H1 (cell line): ENCODE results near the gene FBLIM1. TPM values are rescaled to one million over a fixed set of nuclear protein-coding genes. Genes with fewer than 3 reads are reported as not detected.

ENCODE experiments used
- CTCF ChIA-PET: fragments of 300-600 bp; sonication (Branson Sonifier 250); formaldehyde crosslinking; loops from one replicate; lab custom pipeline; 2021; ENCODE audit not compliant: partially characterized antibody; lab: Charles Lee
- POLR2A ChIA-PET: fragments of 300-600 bp; sonication (Branson Sonifier 250); formaldehyde crosslinking; loops from one replicate; lab custom pipeline; 2021; ENCODE audit warnings: inconsistent platforms; ENCODE audit not compliant: partially characterized antibody; lab: Charles Lee
- DNase-seq, 2 experiments: peaks; one replicate each; pipeline versions ENCODE4 v3.0.0 to v3.0.0-alpha.2; 2010 to 2022; ENCODE audit warnings: low spot score in 2 of 2, low read depth in 1 of 2, mixed read lengths in 1 of 2
- FAIRE-seq: peaks from 2 replicates; lab custom pipeline; 2011; peaks lifted over from hg19 to GRCh38; lab: Jason Lieb, UNC
- H2AFZ ChIP-seq: 2 replicates; pipeline ENCODE4 v1.8.1; 2012; ENCODE audit warnings: low read length, inconsistent platforms
- H2AK5ac ChIP-seq: 2 replicates; pipeline ENCODE4 v1.6.1; 2013; ENCODE audit warnings: low read depth, low read length
- H2BK120ac ChIP-seq: replicated peaks from 2 replicates; pipeline ENCODE3; 2013; ENCODE audit warnings: low read depth, low read length, inconsistent platforms
- H2BK12ac ChIP-seq: 2 replicates; pipeline ENCODE4 v1.6.1; 2013; ENCODE audit warnings: low read depth, low read length
- H2BK15ac ChIP-seq: 2 replicates; pipeline ENCODE4 v1.6.1; 2013; ENCODE audit warnings: low read length
- H2BK20ac ChIP-seq: 2 replicates; pipeline ENCODE4 v1.6.1; 2013; ENCODE audit warnings: low read length
- H2BK5ac ChIP-seq: 2 replicates; pipeline ENCODE4 v1.6.1; 2013; ENCODE audit warnings: low read depth, low read length
- H3K14ac ChIP-seq: 2 replicates; pipeline ENCODE4 v1.6.1; 2013; ENCODE audit warnings: inconsistent platforms; ENCODE audit not compliant: insufficient read length
- H3K18ac ChIP-seq: 2 replicates; pipeline ENCODE4 v1.6.1; 2013; ENCODE audit warnings: low read length; ENCODE audit errors: extremely low read depth
- H3K23ac ChIP-seq: 2 replicates; pipeline ENCODE4 v1.6.1; 2013; ENCODE audit warnings: inconsistent platforms; ENCODE audit not compliant: insufficient read length
- H3K23me2 ChIP-seq: 2 replicates; pipeline ENCODE4 v1.6.1; 2013; ENCODE audit warnings: low read depth, low read length
- H3K27ac ChIP-seq: 2 replicates; pipeline ENCODE4 v1.6.1; 2011; ENCODE audit warnings: low read depth, low read length, inconsistent platforms
- H3K27me3 ChIP-seq, 4 experiments: replicated peaks in 1 of 4; 1 replicate in 1 of 4; 2 replicates in 3 of 4; pipeline versions ENCODE4 v1.6.1 to v1.8.1; 2011 to 2013; ENCODE audit warnings: low read length in 3 of 4, mild to moderate bottlenecking in 3 of 4, inconsistent platforms in 2 of 4, mixed read lengths in 2 of 4, moderate library complexity in 1 of 4; ENCODE audit not compliant: control insufficient read depth in 3 of 4, insufficient read depth in 3 of 4; ENCODE audit errors: extremely low read depth in 1 of 4
- H3K36me3 ChIP-seq, 4 experiments: 2 replicates each; pipeline versions ENCODE4 v1.6.1 to v1.8.1; 2011 to 2013; ENCODE audit warnings: mild to moderate bottlenecking in 4 of 4, low read length in 3 of 4, moderate library complexity in 2 of 4, control low read depth in 1 of 4, inconsistent platforms in 1 of 4; ENCODE audit not compliant: insufficient read depth in 4 of 4, control insufficient read depth in 2 of 4
- H3K4ac ChIP-seq: replicated peaks from 2 replicates; pipeline ENCODE3; 2013; ENCODE audit warnings: low read length, low read depth, mixed read lengths, inconsistent platforms; ENCODE audit not compliant: insufficient read length
- H3K4me1 ChIP-seq, 4 experiments: replicated peaks in 1 of 4; 1 replicate in 1 of 4; 2 replicates in 3 of 4; pipeline versions ENCODE4 v1.6.1 to v1.8.1; 2011 to 2013; ENCODE audit warnings: low read length in 3 of 4, inconsistent platforms in 2 of 4, mixed read lengths in 1 of 4; ENCODE audit not compliant: insufficient read depth in 4 of 4, control insufficient read depth in 3 of 4
- H3K4me2 ChIP-seq, 2 experiments: 2 replicates each; pipeline versions ENCODE4 v1.6.1 to v1.8.1; 2011 to 2013; ENCODE audit warnings: low read depth in 2 of 2, low read length in 2 of 2, control low read depth in 1 of 2, inconsistent platforms in 1 of 2, mild to moderate bottlenecking in 1 of 2; ENCODE audit not compliant: insufficient read depth in 1 of 2
- H3K4me3 ChIP-seq, 4 experiments: fragments of 200-600, 300-600 bp in 1 of 4; sonication (generic), shearing (Covaris generic), sonication (Bioruptor Twin) in 1 of 4; 2 replicates each; pipeline versions ENCODE4 v1.5.1 to v1.8.1; 2011 to 2016; ENCODE audit warnings: low read length in 4 of 4, low read depth in 3 of 4, control low read depth in 2 of 4, inconsistent platforms in 2 of 4, mild to moderate bottlenecking in 2 of 4, mixed read lengths in 1 of 4, moderate library complexity in 1 of 4; ENCODE audit not compliant: insufficient read depth in 2 of 4; ENCODE audit errors: extremely low read depth in 1 of 4
- H3K56ac ChIP-seq: replicated peaks from 2 replicates; pipeline ENCODE3; 2013; ENCODE audit warnings: low read depth, mild to moderate bottlenecking, mixed read lengths, low read length, inconsistent platforms; ENCODE audit not compliant: insufficient read length
- H3K79me1 ChIP-seq: 2 replicates; pipeline ENCODE4 v1.6.1; 2013; ENCODE audit warnings: low read depth, low read length, control low read depth
- H3K79me2 ChIP-seq, 2 experiments: 2 replicates each; pipeline versions ENCODE4 v1.6.1 to v1.8.1; 2012 to 2013; ENCODE audit warnings: low read length in 2 of 2, mild to moderate bottlenecking in 2 of 2, inconsistent platforms in 1 of 2; ENCODE audit not compliant: insufficient read depth in 2 of 2, control insufficient read depth in 1 of 2
- H3K9ac ChIP-seq, 4 experiments: replicated peaks in 1 of 4; 1 replicate in 1 of 4; 2 replicates in 3 of 4; pipeline versions ENCODE4 v1.6.1 to v1.8.1; 2011 to 2013; ENCODE audit warnings: low read depth in 3 of 4, low read length in 3 of 4, control low read depth in 2 of 4, mild to moderate bottlenecking in 2 of 4, moderate library complexity in 2 of 4, inconsistent platforms in 1 of 4; ENCODE audit errors: extremely low read depth in 1 of 4
- H3K9me3 ChIP-seq, 2 experiments: 2 replicates each; pipeline versions ENCODE4 v1.6.1 to v1.8.1; 2012 to 2013; ENCODE audit warnings: mild to moderate bottlenecking in 2 of 2, moderate library complexity in 2 of 2, control low read depth in 1 of 2, inconsistent platforms in 1 of 2, low read depth in 1 of 2, low read length in 1 of 2, mixed read lengths in 1 of 2; ENCODE audit not compliant: insufficient read depth in 2 of 2
- H4K20me1 ChIP-seq, 2 experiments: replicated peaks in 1 of 2; 2 replicates each; pipeline versions ENCODE3 to v1.8.1; 2011 to 2013; ENCODE audit warnings: inconsistent platforms in 2 of 2, low read length in 2 of 2, mild to moderate bottlenecking in 1 of 2; ENCODE audit not compliant: insufficient read depth in 2 of 2, control insufficient read depth in 1 of 2
- H4K5ac ChIP-seq: 2 replicates; pipeline ENCODE4 v1.6.1; 2013; ENCODE audit warnings: low read length, low read depth, mixed read lengths, inconsistent platforms; ENCODE audit not compliant: insufficient read length
- H4K8ac ChIP-seq: 2 replicates; pipeline ENCODE4 v1.8.0; 2013; ENCODE audit warnings: mild to moderate bottlenecking, moderate library complexity, low read length, inconsistent platforms; ENCODE audit not compliant: insufficient read depth; ENCODE audit errors: extremely low read depth
- H4K91ac ChIP-seq: replicated peaks from 2 replicates; pipeline ENCODE3; 2013; ENCODE audit warnings: low read length, mixed read lengths, inconsistent platforms; ENCODE audit not compliant: insufficient read length
- EP300 ChIP-seq, 2 experiments: IDR thresholded peaks; 1 replicate in 1 of 2; 2 replicates in 1 of 2; pipeline ENCODE4 v1.6.1; 2011 to 2012; ENCODE audit warnings: low read depth in 2 of 2, low read length in 2 of 2, mild to moderate bottlenecking in 2 of 2, borderline replicate concordance in 1 of 2, inconsistent platforms in 1 of 2, moderate library complexity in 1 of 2
- EZH2 ChIP-seq: fragments of 200-600 bp; sonication (generic); IDR thresholded peaks from 2 replicates; pipeline ENCODE4 v1.7.1; 2012; ENCODE audit warnings: low read depth, mild to moderate bottlenecking, moderate library complexity, low read length, inconsistent platforms; ENCODE audit not compliant: severe bottlenecking
- GABPA ChIP-seq: IDR thresholded peaks from 2 replicates; pipeline ENCODE4 v1.6.1; 2011; ENCODE audit warnings: mild to moderate bottlenecking, low read length, moderate library complexity, borderline replicate concordance; ENCODE audit not compliant: insufficient read depth
- HDAC6 ChIP-seq: IDR thresholded peaks from one replicate; pipeline ENCODE4 v1.7.1; 2012; ENCODE audit warnings: low read depth, mild to moderate bottlenecking, inconsistent platforms, low read length, moderate library complexity
- MAFK ChIP-seq: IDR thresholded peaks from 2 replicates; pipeline ENCODE4 v1.6.1; 2012; ENCODE audit warnings: low read depth, mild to moderate bottlenecking, improper control_type of control experiment, low read length
- RBBP5 ChIP-seq: IDR thresholded peaks from 2 replicates; pipeline ENCODE4 v1.7.1; 2012; ENCODE audit warnings: low read depth, mild to moderate bottlenecking, inconsistent platforms, low read length, moderate library complexity, borderline replicate concordance
- SIRT6 ChIP-seq: IDR thresholded peaks from one replicate; pipeline ENCODE4 v1.7.1; 2012; ENCODE audit warnings: low read length, inconsistent platforms
- WGBS, 2 experiments: shearing (Covaris generic) in 1 of 2; methylation state at CpG; one replicate each; pipeline versions ENCODE4 v1.1.6 to v1.1.7; 2013 to 2015; ENCODE audit warnings: low lambda C conversion rate in 2 of 2, mixed read lengths in 2 of 2, inconsistent platforms in 1 of 2, low coverage in 1 of 2, missing lambda C conversion rate in 1 of 2; ENCODE audit not compliant: insufficient replicate concordance in 2 of 2, insufficient coverage in 1 of 2, insufficient read length in 1 of 2; ENCODE audit errors: extremely low coverage in 1 of 2, missing lambda C conversion rate in 1 of 2; 5-methylcytosine and 5-hydroxymethylcytosine counted together
- polyA plus RNA-seq, 7 experiments: library from polyadenylated mRNA; depleted of rRNA in 3 of 7; stranded (reverse) in 5 of 7; unstranded in 2 of 7; fragments of >200 nt in 5 of 7; fragments of 200-250 nt in 2 of 7; gene quantifications; 1 replicate in 5 of 7; 2 replicates in 1 of 7; 4 replicates in 1 of 7; pipeline versions ENCODE4 v1.2.1 to v1.2.3, GENCODE V29; 2011 to 2013; ENCODE audit warnings: missing spikeins in 2 of 7, mixed read lengths in 2 of 7
- total RNA-seq: library from RNA; stranded (reverse); fragmentation: NEBNext Ultra II Directional; extraction: Animal tissue kit (Norgen Biotek cat#: 25700); gene quantifications from 2 replicates; pipeline ENCODE4 v1.2.1, GENCODE V29; 2021

Gene FBLIM1
- total and polyA plus RNA-seq, 2 of the 8 experiments (the other 6 are each of a cell fraction or from before 2014, with no cell fraction given) = 66.6 to 66.7 TPM

- H2BK120ac ChIP-seq = no peak overlapping the region
- peak overlapping the region in 2 of 4 experiments; percentile 92 to 93; a peak in 3 of 7 replicates for H3K9ac ChIP-seq
- H2AK5ac ChIP-seq = no peak overlapping the region; the same call in 1 of the 2 replicates
- peak overlapping the region; percentile 77 for H4K5ac ChIP-seq
- no peaks in the 10 kb centered on the region for H4K20me1 ChIP-seq
- H3K4me3 ChIP-seq = peak overlapping the region; percentile 68 to 80 (median 71)
- ChIA-PET POLR2A (interaction anchor here (0.6 to 4.3 kb wide), 26 partner anchors 11 to 142 kb away, joined by 3 to 87 read pairs (median 4); partner anchors contain the start of genes FBLIM1, SPEN and ZBTB17), CTCF (interaction anchor here (0.6 to 3.6 kb wide), 12 partner anchors 9 to 648 kb away, joined by 3 to 28 read pairs (median 4); partner anchors contain the start of gene SPEN)
- no peak overlapping the region for H4K8ac ChIP-seq
- H3K9me3 ChIP-seq = no peaks in the 10 kb centered on the region
- no peak overlapping the region; the same call in 1 of the 2 replicates for H2BK5ac ChIP-seq
- H3K14ac ChIP-seq = no peak overlapping the region
- peak overlapping the region; percentile 93; the same call in 1 of the 2 replicates for H2BK12ac ChIP-seq
- H3K56ac ChIP-seq = no peak overlapping the region
- H2BK15ac ChIP-seq = no peak overlapping the region
- no peak overlapping the region for H2AFZ ChIP-seq
- FAIRE-seq (peak; percentile 45), DNase-seq (no peak)
- peak overlapping the region; percentile 98 for H3K27ac ChIP-seq
- no peak overlapping the region for H2BK20ac ChIP-seq
- H3K79me2 ChIP-seq = no peaks in the 10 kb centered on the region
- H3K4me2 ChIP-seq = peak overlapping the region; percentile 79 to 94
- WGBS, 2 experiments = 12% methylated on average over 10 of the region's 10 CpGs; no CpG with 5 or more reads in 1 of the 2 experiments
- no peaks in the 10 kb centered on the region for H3K36me3 ChIP-seq
- H3K23ac ChIP-seq = no peak overlapping the region
- peaks cover 0 to 21% (median 4%) of the 10 kb centered on the region in 4 experiments; a peak in 5 of 7 replicates for H3K4me1 ChIP-seq
- no peak overlapping the region for H4K91ac ChIP-seq
- no peak overlapping the region for H3K4ac ChIP-seq
- H3K23me2 ChIP-seq = peaks cover 10% of the 10 kb centered on the region
- peak overlapping the region; percentile 98; the same call in 1 of the 2 replicates for H3K18ac ChIP-seq
- 0 out of 2 replicates have a peak, but pooled peaks cover 3% of the 10 kb centered on the region for H3K79me1 ChIP-seq
- no peaks in the 10 kb centered on the region for H3K27me3 ChIP-seq
- TF ChIP-seq EZH2 = no peak
- no peak for TF ChIP-seq GABPA
- no peak for TF ChIP-seq EP300 (IDR thresholded peaks at IDR 0.05; ENCODE audit: borderline replicate concordance in 1 of 2, low read depth in 2 of 2, low read length in 2 of 2)
- no peak for TF ChIP-seq HDAC6
- no peak for TF ChIP-seq MAFK
- TF ChIP-seq SIRT6 = no peak
- no peak for TF ChIP-seq RBBP5
These were observed 75.3 kb downstream of the FBLIM1 start for GRCh38 chr1:15833842-15834405.
